ENCODE data around the gene DMGDH. TPM values are rescaled to one million over a fixed set of nuclear protein-coding genes. Genes with fewer than 3 reads are reported as not detected.

Gene DMGDH
- total and polyA plus RNA-seq, 10 of the 15 experiments (the other 5 are each of a cell fraction or from before 2014, with no cell fraction given): 0.22 to 1.5 (median 0.44) TPM; not detected in 3

DNA sequence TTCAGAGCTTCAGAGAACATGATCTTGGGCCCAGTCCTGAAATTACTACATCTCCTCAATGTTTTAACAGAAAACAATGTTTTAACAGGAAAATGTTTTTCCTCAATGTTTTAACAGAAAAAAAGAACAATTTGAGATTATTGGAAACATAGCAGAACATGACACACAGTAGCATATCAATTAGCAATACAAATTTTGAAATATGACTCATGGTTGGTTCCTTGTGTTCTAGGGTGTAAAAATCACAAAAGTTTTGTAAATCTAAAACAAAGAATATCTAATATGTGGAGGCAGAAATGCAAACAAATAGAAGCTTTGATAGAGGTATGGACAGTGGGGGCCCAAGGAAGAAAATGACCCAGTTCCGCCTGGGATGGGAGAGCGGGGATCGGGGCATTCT, 61.6 kb downstream of the DMGDH start (continued):
- no peak for TF ChIP-seq KDM1A (IDR thresholded peaks at IDR 0.05; ENCODE audit: borderline replicate concordance)
- TF ChIP-seq, protein P1, sequence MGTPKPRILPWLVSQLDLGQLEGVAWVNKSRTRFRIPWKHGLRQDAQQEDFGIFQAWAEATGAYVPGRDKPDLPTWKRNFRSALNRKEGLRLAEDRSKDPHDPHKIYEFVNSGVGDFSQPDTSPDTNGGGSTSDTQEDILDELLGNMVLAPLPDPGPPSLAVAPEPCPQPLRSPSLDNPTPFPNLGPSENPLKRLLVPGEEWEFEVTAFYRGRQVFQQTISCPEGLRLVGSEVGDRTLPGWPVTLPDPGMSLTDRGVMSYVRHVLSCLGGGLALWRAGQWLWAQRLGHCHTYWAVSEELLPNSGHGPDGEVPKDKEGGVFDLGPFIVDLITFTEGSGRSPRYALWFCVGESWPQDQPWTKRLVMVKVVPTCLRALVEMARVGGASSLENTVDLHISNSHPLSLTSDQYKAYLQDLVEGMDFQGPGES (IDR thresholded peaks at IDR 0.05): no peak

DNA sequence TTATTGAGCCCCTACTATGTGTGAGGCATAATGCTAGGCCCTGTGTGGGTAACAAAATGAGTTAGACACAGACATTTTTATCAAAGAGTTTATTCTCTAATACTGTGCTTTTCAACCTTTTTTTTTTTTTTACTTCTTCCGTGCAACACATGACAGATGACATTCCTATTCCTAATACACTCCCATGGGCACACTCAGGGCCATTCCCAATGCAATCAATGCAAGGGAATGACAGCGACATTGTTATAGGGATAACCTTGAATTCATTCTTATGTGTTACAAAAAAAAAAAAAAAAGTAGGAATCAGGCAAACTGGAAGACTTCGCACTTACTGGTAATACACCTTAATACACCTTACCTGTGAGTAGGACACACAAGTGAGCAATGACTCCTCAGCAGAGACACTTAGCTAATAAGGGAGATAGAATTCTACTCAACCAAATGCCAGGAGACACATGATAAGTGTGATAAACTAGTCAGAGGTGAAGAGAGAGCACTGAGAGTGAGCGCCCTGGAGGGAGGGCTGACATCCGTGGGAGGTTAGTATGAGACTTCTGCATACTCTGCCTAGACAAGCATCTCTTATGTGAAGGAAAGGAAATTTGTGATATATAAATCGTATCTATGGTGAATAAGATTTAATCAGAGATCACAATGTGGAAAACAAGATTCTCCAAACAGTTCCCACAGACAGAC, 63.4 kb downstream of the DMGDH start:
- FAIRE-seq: no peak
- H3K4me1 ChIP-seq (ENCODE audit: control insufficient read depth, insufficient read depth, low read length): no peaks in the 10 kb centered on the region
- H3K4me2 ChIP-seq (ENCODE audit: control insufficient read depth, insufficient read depth): no peak overlapping the region
- H3K27ac ChIP-seq (ENCODE audit: control insufficient read depth, insufficient read depth): no peak overlapping the region
- ChIA-PET CTCF (interaction anchor here (0.6 to 6.7 kb wide), 3 partner anchors 16 to 127 kb away, joined by 3 to 104 read pairs (median 13); no protein-coding TSS in a partner anchor), RAD21 (ENCODE audit: unreplicated experiment) (no interaction called here), SMC1A (ENCODE audit: uncharacterized antibody, unreplicated experiment) (interaction anchor here (1.0 to 3.1 kb wide), 5 partner anchors 12 to 127 kb away, joined by 3 to 12 read pairs (median 4); no protein-coding TSS in a partner anchor), POLR2A (interaction anchor here (0.6 kb wide), 1 partner anchor 155 kb away, joined by 5 read pairs; no protein-coding TSS in a partner anchor)
- no peak overlapping the region for H2AFZ ChIP-seq (ENCODE audit: control insufficient read depth, low read depth, low read length)
- intact Hi-C loops (cut with micrococcal nuclease; ENCODE audit: unreplicated experiment) (no loop called here), in situ Hi-C loops (cut with MboI) (no loop called here)
- ATAC-seq: no peak
- H3K9me3 ChIP-seq (replicated peaks; ENCODE audit: control insufficient read depth, insufficient read depth, low read length): no peaks in the 10 kb centered on the region
- H3K36me3 ChIP-seq (ENCODE audit: control insufficient read depth in 2 of 2, insufficient read depth in 2 of 2, low read length in 1 of 2): no peaks in the 10 kb centered on the region
- WGBS (ENCODE audit: insufficient coverage, insufficient replicate concordance, low lambda C conversion rate, missing lambda C conversion rate): 62% methylated on average over 6 of the region's 6 CpGs
- TF ChIP-seq MEF2A (IDR thresholded peaks at IDR 0.05; ENCODE audit: insufficient read depth, low read depth, low read length): no peak
- TF ChIP-seq, protein P2, sequence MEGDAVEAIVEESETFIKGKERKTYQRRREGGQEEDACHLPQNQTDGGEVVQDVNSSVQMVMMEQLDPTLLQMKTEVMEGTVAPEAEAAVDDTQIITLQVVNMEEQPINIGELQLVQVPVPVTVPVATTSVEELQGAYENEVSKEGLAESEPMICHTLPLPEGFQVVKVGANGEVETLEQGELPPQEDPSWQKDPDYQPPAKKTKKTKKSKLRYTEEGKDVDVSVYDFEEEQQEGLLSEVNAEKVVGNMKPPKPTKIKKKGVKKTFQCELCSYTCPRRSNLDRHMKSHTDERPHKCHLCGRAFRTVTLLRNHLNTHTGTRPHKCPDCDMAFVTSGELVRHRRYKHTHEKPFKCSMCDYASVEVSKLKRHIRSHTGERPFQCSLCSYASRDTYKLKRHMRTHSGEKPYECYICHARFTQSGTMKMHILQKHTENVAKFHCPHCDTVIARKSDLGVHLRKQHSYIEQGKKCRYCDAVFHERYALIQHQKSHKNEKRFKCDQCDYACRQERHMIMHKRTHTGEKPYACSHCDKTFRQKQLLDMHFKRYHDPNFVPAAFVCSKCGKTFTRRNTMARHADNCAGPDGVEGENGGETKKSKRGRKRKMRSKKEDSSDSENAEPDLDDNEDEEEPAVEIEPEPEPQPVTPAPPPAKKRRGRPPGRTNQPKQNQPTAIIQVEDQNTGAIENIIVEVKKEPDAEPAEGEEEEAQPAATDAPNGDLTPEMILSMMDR (IDR thresholded peaks at IDR 0.05 in 2 of 3, conservative IDR thresholded peaks at IDR 0.05 in 1 of 3; ENCODE audit: control insufficient read depth in 2 of 3, extremely low read depth in 1 of 3, insufficient read depth in 1 of 3, low read depth in 3 of 3, low read length in 3 of 3): no peak
- no peak for TF ChIP-seq ZNF384 (IDR thresholded peaks at IDR 0.05; ENCODE audit: borderline replicate concordance, low read depth, low read length)
- TF ChIP-seq SMARCA5 (IDR thresholded peaks at IDR 0.05): no peak
- TF ChIP-seq, protein P3, sequence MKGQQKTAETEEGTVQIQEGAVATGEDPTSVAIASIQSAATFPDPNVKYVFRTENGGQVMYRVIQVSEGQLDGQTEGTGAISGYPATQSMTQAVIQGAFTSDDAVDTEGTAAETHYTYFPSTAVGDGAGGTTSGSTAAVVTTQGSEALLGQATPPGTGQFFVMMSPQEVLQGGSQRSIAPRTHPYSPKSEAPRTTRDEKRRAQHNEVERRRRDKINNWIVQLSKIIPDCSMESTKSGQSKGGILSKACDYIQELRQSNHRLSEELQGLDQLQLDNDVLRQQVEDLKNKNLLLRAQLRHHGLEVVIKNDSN (IDR thresholded peaks at IDR 0.05; ENCODE audit: borderline replicate concordance, extremely low read length, insufficient read depth, low read depth, low read length): no peak
- TF ChIP-seq, protein P4, sequence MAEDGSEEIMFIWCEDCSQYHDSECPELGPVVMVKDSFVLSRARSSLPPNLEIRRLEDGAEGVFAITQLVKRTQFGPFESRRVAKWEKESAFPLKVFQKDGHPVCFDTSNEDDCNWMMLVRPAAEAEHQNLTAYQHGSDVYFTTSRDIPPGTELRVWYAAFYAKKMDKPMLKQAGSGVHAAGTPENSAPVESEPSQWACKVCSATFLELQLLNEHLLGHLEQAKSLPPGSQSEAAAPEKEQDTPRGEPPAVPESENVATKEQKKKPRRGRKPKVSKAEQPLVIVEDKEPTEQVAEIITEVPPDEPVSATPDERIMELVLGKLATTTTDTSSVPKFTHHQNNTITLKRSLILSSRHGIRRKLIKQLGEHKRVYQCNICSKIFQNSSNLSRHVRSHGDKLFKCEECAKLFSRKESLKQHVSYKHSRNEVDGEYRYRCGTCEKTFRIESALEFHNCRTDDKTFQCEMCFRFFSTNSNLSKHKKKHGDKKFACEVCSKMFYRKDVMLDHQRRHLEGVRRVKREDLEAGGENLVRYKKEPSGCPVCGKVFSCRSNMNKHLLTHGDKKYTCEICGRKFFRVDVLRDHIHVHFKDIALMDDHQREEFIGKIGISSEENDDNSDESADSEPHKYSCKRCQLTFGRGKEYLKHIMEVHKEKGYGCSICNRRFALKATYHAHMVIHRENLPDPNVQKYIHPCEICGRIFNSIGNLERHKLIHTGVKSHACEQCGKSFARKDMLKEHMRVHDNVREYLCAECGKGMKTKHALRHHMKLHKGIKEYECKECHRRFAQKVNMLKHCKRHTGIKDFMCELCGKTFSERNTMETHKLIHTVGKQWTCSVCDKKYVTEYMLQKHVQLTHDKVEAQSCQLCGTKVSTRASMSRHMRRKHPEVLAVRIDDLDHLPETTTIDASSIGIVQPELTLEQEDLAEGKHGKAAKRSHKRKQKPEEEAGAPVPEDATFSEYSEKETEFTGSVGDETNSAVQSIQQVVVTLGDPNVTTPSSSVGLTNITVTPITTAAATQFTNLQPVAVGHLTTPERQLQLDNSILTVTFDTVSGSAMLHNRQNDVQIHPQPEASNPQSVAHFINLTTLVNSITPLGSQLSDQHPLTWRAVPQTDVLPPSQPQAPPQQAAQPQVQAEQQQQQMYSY (CRISPR knock-in tag; IDR thresholded peaks at IDR 0.05): no peak
- no peaks in the 10 kb centered on the region for H3K79me2 ChIP-seq (ENCODE audit: control insufficient read depth, insufficient read depth, low read length)
- peaks cover 0 to 1% of the 10 kb centered on the region in 2 experiments; a peak in 1 of 4 replicates for H3K27me3 ChIP-seq (replicated peaks in 1 of 2; ENCODE audit: control insufficient read depth in 2 of 2, insufficient read depth in 2 of 2, low read length in 1 of 2)
- DNase-seq (ENCODE audit: low read depth, low spot score): no peak
- no peak overlapping the region for H3K9ac ChIP-seq (ENCODE audit: control insufficient read depth, insufficient read depth, low read length)
- H4K20me1 ChIP-seq (ENCODE audit: control insufficient read depth, insufficient read depth): no peaks in the 10 kb centered on the region
- BruUV-seq (replicated peaks): no TSS peak
- H3K4me3 ChIP-seq: no peak overlapping the region

All from GM12878 (cell line).